HepG2 (cell line): ENCODE measurements around the gene GDPGP1. TPM values are rescaled to one million over a fixed set of nuclear protein-coding genes. Genes with fewer than 3 reads are reported as not detected.

Source experiments
- CHCHD3 ChIP-seq: sonication (generic); formaldehyde crosslinking; IDR thresholded peaks from 2 replicates; pipeline ENCODE4 v1.8.0; 2022; ENCODE audit warnings: mild to moderate bottlenecking, missing genetic modification reagents, moderate library complexity
- DNMT1 ChIP-seq: sonication (generic); formaldehyde crosslinking; IDR thresholded peaks from 2 replicates; pipeline ENCODE4 v1.5.1; 2020; ENCODE audit warnings: mild to moderate bottlenecking, missing genetic modification reagents
- HINFP ChIP-seq: sonication (generic); formaldehyde crosslinking; IDR thresholded peaks from 2 replicates; pipeline ENCODE4 v1.4.0; 2020; ENCODE audit warnings: low read depth, mild to moderate bottlenecking, missing genetic modification reagents
- HOXA3 ChIP-seq: sonication (generic); formaldehyde crosslinking; IDR thresholded peaks from 2 replicates; pipeline ENCODE4 v1.5.0; 2020; ENCODE audit warnings: missing genetic modification reagents
- KAT7 ChIP-seq: IDR thresholded peaks from 2 replicates; pipeline ENCODE4 v1.6.1; 2018; ENCODE audit warnings: borderline replicate concordance, missing compliant biosample characterization
- NFIC ChIP-seq: IDR thresholded peaks from 2 replicates; pipeline ENCODE4 v1.6.1; 2012; ENCODE audit warnings: mild to moderate bottlenecking, low read length, inconsistent platforms
- NFYB ChIP-seq: sonication (generic); formaldehyde crosslinking; IDR thresholded peaks from 2 replicates; pipeline ENCODE4 v1.4.0; 2020; ENCODE audit warnings: missing genetic modification reagents
- PAF1 ChIP-seq: IDR thresholded peaks from 2 replicates; pipeline ENCODE4 v1.6.1; 2016; ENCODE audit warnings: missing genetic modification reagents, missing compliant biosample characterization
- POLR2AphosphoS2 ChIP-seq: IDR thresholded peaks from 2 replicates; pipeline ENCODE4 v1.6.1; 2011; ENCODE audit warnings: low read depth, low read length, improper control_type of control experiment
- SNAPC5 ChIP-seq: sonication (generic); formaldehyde crosslinking; IDR thresholded peaks from 2 replicates; pipeline ENCODE4 v1.8.1; 2023; ENCODE audit warnings: mild to moderate bottlenecking, missing genetic modification reagents, borderline replicate concordance
- SP2 ChIP-seq: sonication (generic); formaldehyde crosslinking; IDR thresholded peaks from 2 replicates; pipeline ENCODE4 v1.5.1; 2020; ENCODE audit warnings: mild to moderate bottlenecking, missing genetic modification reagents
- SP5 ChIP-seq: IDR thresholded peaks from 2 replicates; pipeline ENCODE4 v1.6.1; 2016; ENCODE audit warnings: low read depth, borderline replicate concordance
- ZC3H13 ChIP-seq: sonication (generic); formaldehyde crosslinking; IDR thresholded peaks from 2 replicates; pipeline ENCODE4 v1.8.1; 2023; ENCODE audit warnings: mild to moderate bottlenecking, missing genetic modification reagents, moderate library complexity
- ZNF282 ChIP-seq: fragments of 450-650 bp; IDR thresholded peaks from 2 replicates; pipeline ENCODE4 v1.6.1; 2018; ENCODE audit not compliant: partially characterized antibody
- ZNF326 ChIP-seq: sonication (generic); formaldehyde crosslinking; IDR thresholded peaks from 2 replicates; pipeline ENCODE4 v1.4.0; 2020; ENCODE audit warnings: missing genetic modification reagents, borderline replicate concordance
- ZNF652 ChIP-seq: IDR thresholded peaks from 2 replicates; pipeline ENCODE4 v1.6.1; 2016; ENCODE audit warnings: low read depth, borderline replicate concordance
- ZNF7 ChIP-seq: IDR thresholded peaks from 2 replicates; pipeline ENCODE4 v1.6.1; 2016; ENCODE audit warnings: missing biosample characterization, missing genetic modification reagents
- ZNF75D ChIP-seq: sonication (generic); formaldehyde crosslinking; IDR thresholded peaks from 2 replicates; pipeline ENCODE4 v1.8.1; 2023; ENCODE audit warnings: missing genetic modification reagents, mild to moderate bottlenecking, borderline replicate concordance
- ZNF850 ChIP-seq: sonication (generic); formaldehyde crosslinking; conservative IDR thresholded peaks from 2 replicates; pipeline ENCODE4 v1.9.0; 2021; ENCODE audit warnings: mild to moderate bottlenecking, missing genetic modification reagents
- polyA plus RNA-seq, 8 experiments: library from polyadenylated mRNA; depleted of rRNA in 3 of 8; stranded (reverse) in 7 of 8; unstranded in 1 of 8; fragments of >200 nt; fragmentation: Illumina TruSeq in 4 of 8; extraction: Trizol in 4 of 8; gene quantifications; 2 replicates each; pipeline versions ENCODE4 v1.2.1 to v1.2.3, GENCODE V29; 2011 to 2016; ENCODE audit warnings: low read depth in 4 of 8, missing spikeins in 1 of 8, mixed read lengths in 1 of 8; ENCODE audit not compliant: insufficient read depth in 1 of 8
- total RNA-seq, 5 experiments: library from RNA; depleted of rRNA; stranded (reverse); fragments of >200 nt; fragmentation: Illumina TruSeq; extraction: Trizol; gene quantifications; 2 replicates each; pipeline ENCODE4 v1.2.3, GENCODE V29; 2016; ENCODE audit warnings: low read depth in 1 of 5
- TF ChIP-seq, protein P1 (sequence below): sonication (generic); formaldehyde crosslinking; IDR thresholded peaks from 2 replicates; pipeline ENCODE4 v1.9.0; 2021; ENCODE audit warnings: missing genetic modification reagents, borderline replicate concordance
- TF ChIP-seq, protein P2 (sequence below): sonication (generic); formaldehyde crosslinking; IDR thresholded peaks from 2 replicates; pipeline ENCODE4 v1.8.1; 2023; ENCODE audit warnings: missing genetic modification reagents, inconsistent platforms, borderline replicate concordance
- TF ChIP-seq, protein P3 (sequence below): sonication (generic); formaldehyde crosslinking; IDR thresholded peaks from 2 replicates; pipeline ENCODE4 v1.9.0; 2021; ENCODE audit warnings: missing genetic modification reagents, mild to moderate bottlenecking, borderline replicate concordance

GDPGP1 gene
- total and polyA plus RNA-seq, 2 of the 13 experiments (the other 11 are each of a cell fraction or from before 2014, with no cell fraction given), result 1.5 to 4.3 TPM

GRCh38 chr15:90265271-90266060 is 31.5 kb downstream of the GDPGP1 start, which contains the start of gene NGRN (continued):
- TF ChIP-seq, protein P1, sequence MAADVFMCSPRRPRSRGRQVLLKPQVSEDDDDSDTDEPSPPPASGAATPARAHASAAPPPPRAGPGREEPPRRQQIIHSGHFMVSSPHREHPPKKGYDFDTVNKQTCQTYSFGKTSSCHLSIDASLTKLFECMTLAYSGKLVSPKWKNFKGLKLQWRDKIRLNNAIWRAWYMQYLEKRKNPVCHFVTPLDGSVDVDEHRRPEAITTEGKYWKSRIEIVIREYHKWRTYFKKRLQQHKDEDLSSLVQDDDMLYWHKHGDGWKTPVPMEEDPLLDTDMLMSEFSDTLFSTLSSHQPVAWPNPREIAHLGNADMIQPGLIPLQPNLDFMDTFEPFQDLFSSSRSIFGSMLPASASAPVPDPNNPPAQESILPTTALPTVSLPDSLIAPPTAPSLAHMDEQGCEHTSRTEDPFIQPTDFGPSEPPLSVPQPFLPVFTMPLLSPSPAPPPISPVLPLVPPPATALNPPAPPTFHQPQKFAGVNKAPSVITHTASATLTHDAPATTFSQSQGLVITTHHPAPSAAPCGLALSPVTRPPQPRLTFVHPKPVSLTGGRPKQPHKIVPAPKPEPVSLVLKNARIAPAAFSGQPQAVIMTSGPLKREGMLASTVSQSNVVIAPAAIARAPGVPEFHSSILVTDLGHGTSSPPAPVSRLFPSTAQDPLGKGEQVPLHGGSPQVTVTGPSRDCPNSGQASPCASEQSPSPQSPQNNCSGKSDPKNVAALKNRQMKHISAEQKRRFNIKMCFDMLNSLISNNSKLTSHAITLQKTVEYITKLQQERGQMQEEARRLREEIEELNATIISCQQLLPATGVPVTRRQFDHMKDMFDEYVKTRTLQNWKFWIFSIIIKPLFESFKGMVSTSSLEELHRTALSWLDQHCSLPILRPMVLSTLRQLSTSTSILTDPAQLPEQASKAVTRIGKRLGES (CRISPR knock-in tag), result no peak
- TF ChIP-seq, protein P2, sequence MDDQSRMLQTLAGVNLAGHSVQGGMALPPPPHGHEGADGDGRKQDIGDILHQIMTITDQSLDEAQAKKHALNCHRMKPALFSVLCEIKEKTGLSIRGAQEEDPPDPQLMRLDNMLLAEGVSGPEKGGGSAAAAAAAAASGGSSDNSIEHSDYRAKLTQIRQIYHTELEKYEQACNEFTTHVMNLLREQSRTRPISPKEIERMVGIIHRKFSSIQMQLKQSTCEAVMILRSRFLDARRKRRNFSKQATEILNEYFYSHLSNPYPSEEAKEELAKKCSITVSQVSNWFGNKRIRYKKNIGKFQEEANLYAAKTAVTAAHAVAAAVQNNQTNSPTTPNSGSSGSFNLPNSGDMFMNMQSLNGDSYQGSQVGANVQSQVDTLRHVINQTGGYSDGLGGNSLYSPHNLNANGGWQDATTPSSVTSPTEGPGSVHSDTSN (CRISPR knock-in tag), result 0 out of 2 replicates have a peak, but pooled peaks have one; percentile 60
- TF ChIP-seq NFYB (CRISPR knock-in tag) (no peak), HINFP (CRISPR knock-in tag) (no peak; the same call in none of the 2 replicates), NFIC (0 out of 2 replicates have a peak, but pooled peaks have one; percentile 0), POLR2AphosphoS2 (no peak), ZC3H13 (peak; percentile 65), ZNF7 (CRISPR knock-in tag) (no peak), HOXA3 (CRISPR knock-in tag) (peak; percentile 81), ZNF326 (no peak), ZNF282 (no peak), SNAPC5 (CRISPR knock-in tag) (peak; percentile 61; the same call in 1 of the 2 replicates), SP2 (CRISPR knock-in tag) (peak; percentile 81), ZNF850 (no peak), CHCHD3 (peak; percentile 74; the same call in 1 of the 2 replicates), PAF1 (no peak), SP5 (CRISPR knock-in tag) (peak; percentile 64), KAT7 (CRISPR knock-in tag) (no peak; the same call in 1 of the 2 replicates), ZNF652 (CRISPR knock-in tag) (no peak), ZNF75D (no peak), DNMT1 (CRISPR knock-in tag) (peak; percentile 58; the same call in 1 of the 2 replicates)
- TF ChIP-seq, protein P3, sequence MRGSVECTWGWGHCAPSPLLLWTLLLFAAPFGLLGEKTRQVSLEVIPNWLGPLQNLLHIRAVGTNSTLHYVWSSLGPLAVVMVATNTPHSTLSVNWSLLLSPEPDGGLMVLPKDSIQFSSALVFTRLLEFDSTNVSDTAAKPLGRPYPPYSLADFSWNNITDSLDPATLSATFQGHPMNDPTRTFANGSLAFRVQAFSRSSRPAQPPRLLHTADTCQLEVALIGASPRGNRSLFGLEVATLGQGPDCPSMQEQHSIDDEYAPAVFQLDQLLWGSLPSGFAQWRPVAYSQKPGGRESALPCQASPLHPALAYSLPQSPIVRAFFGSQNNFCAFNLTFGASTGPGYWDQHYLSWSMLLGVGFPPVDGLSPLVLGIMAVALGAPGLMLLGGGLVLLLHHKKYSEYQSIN (CRISPR knock-in tag), result no peak
